Spleen (tissue), 7 donors: ENCODE measurements around the gene DGKH.

Source experiments
- POLR2A ChIP-seq, 3 donors: fragments of 450-650 bp; IDR thresholded peaks; one replicate each; pipeline ENCODE4 v1.5.1; 2017; ENCODE audit warnings: antibody characterized with exemption in 3 of 3, mild to moderate bottlenecking in 1 of 3
- POLR2AphosphoS5 ChIP-seq, 3 donors: sonication (generic); formaldehyde crosslinking; IDR thresholded peaks; one replicate each; pipeline ENCODE4 v1.5.1; 2017; ENCODE audit warnings: antibody characterized with exemption in 3 of 3
- TF ChIP-seq, protein P1 (sequence below), 11 experiments: fragments of 200-600 bp in 7 of 11; fragments of 450-650 bp in 4 of 11; sonication (generic) in 4 of 11; IDR thresholded peaks in 8 of 11; conservative IDR thresholded peaks in 3 of 11; 1 replicate in 7 of 11; 2 replicates in 4 of 11; pipeline versions ENCODE4 v1.4.0 to v1.8.0; 2016 to 2021; ENCODE audit warnings: antibody characterized with exemption in 11 of 11, inconsistent platforms in 4 of 11, mild to moderate bottlenecking in 1 of 11
- donor health status: DM: no; HTN: no; CAD: no; lungs with moderate emphysema.
- donor health status: DM: no; HTN: no; CAD: no.
- donor health status: DM: no; HTN: no; CAD: no.

DNA sequence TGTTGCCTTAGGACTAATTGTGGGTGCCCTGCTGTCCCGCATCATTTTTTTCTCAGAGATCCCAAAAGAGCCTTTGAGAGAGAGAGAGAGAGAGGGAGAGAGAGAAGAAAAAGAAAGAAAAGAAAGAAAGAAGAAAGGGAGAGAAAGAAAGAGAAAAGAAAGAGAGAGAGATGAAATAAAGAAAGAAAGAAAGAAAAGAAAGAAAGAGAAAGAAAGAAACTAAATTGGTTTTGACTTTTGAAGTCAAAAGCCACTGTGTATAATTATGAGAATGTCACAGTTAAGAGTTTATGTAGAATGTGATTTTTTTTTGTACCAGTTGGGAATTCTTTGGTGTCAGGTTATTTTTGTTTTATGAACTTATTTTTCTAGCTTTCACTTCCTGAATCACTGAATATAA, 180.1 kb downstream of the DGKH start:
- TF ChIP-seq POLR2AphosphoS5 (IDR thresholded peaks at IDR 0.05): no peak
- TF ChIP-seq, protein P1, sequence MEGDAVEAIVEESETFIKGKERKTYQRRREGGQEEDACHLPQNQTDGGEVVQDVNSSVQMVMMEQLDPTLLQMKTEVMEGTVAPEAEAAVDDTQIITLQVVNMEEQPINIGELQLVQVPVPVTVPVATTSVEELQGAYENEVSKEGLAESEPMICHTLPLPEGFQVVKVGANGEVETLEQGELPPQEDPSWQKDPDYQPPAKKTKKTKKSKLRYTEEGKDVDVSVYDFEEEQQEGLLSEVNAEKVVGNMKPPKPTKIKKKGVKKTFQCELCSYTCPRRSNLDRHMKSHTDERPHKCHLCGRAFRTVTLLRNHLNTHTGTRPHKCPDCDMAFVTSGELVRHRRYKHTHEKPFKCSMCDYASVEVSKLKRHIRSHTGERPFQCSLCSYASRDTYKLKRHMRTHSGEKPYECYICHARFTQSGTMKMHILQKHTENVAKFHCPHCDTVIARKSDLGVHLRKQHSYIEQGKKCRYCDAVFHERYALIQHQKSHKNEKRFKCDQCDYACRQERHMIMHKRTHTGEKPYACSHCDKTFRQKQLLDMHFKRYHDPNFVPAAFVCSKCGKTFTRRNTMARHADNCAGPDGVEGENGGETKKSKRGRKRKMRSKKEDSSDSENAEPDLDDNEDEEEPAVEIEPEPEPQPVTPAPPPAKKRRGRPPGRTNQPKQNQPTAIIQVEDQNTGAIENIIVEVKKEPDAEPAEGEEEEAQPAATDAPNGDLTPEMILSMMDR (IDR thresholded peaks at IDR 0.05 in 8 of 11, conservative IDR thresholded peaks at IDR 0.05 in 3 of 11): no peak
- no peak for TF ChIP-seq POLR2A (IDR thresholded peaks at IDR 0.05)
